ENCODE data around the gene CSNK2A1.
"Not testable (repeated sequence)": the region's sequence is repeated elsewhere in the genome, so short reads cannot be mapped to it uniquely, and the experiment has no call there.

DNA sequence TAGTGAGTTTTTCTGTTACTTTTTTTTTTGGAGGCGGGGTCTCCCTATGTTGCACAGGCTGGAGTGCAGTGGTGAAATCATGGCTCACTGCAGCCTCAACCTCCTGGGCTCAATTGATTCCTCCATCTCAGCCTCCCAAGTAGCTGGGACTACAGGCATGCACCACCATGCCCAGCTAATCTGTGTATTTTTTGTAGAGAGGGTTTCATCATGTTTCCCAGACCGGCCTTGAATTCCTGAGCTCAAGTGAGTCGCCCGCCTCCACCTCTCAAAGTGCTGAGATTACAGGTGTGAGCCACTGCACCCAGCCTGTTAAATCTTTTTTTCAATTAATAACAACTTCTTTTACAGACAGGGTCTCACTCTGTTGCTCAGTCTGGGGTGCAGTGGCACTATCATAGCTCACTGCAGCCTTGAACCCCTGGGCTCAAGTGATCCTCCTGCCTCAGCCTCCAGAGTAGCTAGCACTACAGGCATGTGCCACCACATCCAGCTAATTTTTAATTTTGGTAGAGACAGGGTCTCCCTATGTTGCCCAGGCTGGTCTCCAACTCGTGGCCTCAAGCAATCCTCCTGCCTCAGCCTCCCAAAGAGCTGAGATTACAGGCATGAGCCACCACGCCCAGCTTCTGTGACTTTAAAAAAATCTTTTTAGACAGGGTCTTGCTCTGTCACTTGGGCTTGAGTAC, 66.9 kb downstream of the CSNK2A1 start:
- TF ChIP-seq, protein P1, sequence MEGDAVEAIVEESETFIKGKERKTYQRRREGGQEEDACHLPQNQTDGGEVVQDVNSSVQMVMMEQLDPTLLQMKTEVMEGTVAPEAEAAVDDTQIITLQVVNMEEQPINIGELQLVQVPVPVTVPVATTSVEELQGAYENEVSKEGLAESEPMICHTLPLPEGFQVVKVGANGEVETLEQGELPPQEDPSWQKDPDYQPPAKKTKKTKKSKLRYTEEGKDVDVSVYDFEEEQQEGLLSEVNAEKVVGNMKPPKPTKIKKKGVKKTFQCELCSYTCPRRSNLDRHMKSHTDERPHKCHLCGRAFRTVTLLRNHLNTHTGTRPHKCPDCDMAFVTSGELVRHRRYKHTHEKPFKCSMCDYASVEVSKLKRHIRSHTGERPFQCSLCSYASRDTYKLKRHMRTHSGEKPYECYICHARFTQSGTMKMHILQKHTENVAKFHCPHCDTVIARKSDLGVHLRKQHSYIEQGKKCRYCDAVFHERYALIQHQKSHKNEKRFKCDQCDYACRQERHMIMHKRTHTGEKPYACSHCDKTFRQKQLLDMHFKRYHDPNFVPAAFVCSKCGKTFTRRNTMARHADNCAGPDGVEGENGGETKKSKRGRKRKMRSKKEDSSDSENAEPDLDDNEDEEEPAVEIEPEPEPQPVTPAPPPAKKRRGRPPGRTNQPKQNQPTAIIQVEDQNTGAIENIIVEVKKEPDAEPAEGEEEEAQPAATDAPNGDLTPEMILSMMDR (IDR thresholded peaks at IDR 0.05; ENCODE audit: extremely low read depth in 1 of 2, insufficient read depth in 1 of 2, low read depth in 1 of 2, low read length in 2 of 2) = not testable (repeated sequence)
- TF ChIP-seq POLR2A (IDR thresholded peaks at IDR 0.05; ENCODE audit: low read depth, low read length); POLR2AphosphoS5 (IDR thresholded peaks at IDR 0.05; ENCODE audit: insufficient read depth, low read depth, low read length); JUN (IDR thresholded peaks at IDR 0.05; ENCODE audit: borderline replicate concordance, insufficient read depth, insufficient read length, low read depth); EZH2 (IDR thresholded peaks at IDR 0.05; ENCODE audit: borderline replicate concordance, low read depth, low read length, severe bottlenecking): not testable (repeated sequence)

Data from endothelial cell of umbilical vein (primary cell).